ENCODE results near the gene MICU1.

The MICU1 gene

GRCh38 chr10:72502581-72502980 is 123.3 kb downstream of the MICU1 start:
- Histone ChIP-seq H3K9me3 (ENCODE audit: severe bottlenecking) (peaks cover 5% of the 10 kb centered on the region), H3K27ac (ENCODE audit: poor library complexity, severe bottlenecking) (no peak overlapping the region), H3K36me3 (ENCODE audit: low read depth) (no peaks in the 10 kb centered on the region), H3K4me3 (ENCODE audit: severe bottlenecking) (no peak overlapping the region), H3K4me1 (ENCODE audit: insufficient read depth, poor library complexity, severe bottlenecking) (no peaks in the 10 kb centered on the region), H3K27me3 (ENCODE audit: insufficient read depth, poor library complexity, severe bottlenecking) (no peaks in the 10 kb centered on the region)
- DNase-seq (ENCODE audit: low spot score) (no peak), ATAC-seq (ENCODE audit: low read depth) (no peak)
- TF ChIP-seq CTCF (IDR thresholded peaks at IDR 0.05; ENCODE audit: poor library complexity, severe bottlenecking): no peak

GRCh38 chr10:72499701-72500100 is 126.2 kb downstream of the MICU1 start:
- H3K27me3 ChIP-seq (ENCODE audit: insufficient read depth, poor library complexity, severe bottlenecking): no peaks in the 10 kb centered on the region
- H3K36me3 ChIP-seq (ENCODE audit: low read depth): no peaks in the 10 kb centered on the region
- no peak overlapping the region for H3K4me3 ChIP-seq (ENCODE audit: severe bottlenecking)
- ATAC-seq (ENCODE audit: low read depth) (no peak), DNase-seq (ENCODE audit: low spot score) (no peak)
- no peak overlapping the region for H3K27ac ChIP-seq (ENCODE audit: poor library complexity, severe bottlenecking)
- H3K9me3 ChIP-seq (ENCODE audit: severe bottlenecking): peaks cover 5% of the 10 kb centered on the region
- TF ChIP-seq CTCF (IDR thresholded peaks at IDR 0.05; ENCODE audit: poor library complexity, severe bottlenecking): no peak
- H3K4me1 ChIP-seq (ENCODE audit: insufficient read depth, poor library complexity, severe bottlenecking): no peaks in the 10 kb centered on the region

- ATAC-seq (ENCODE audit: low read depth): no peak
- no peak overlapping the region for H3K4me3 ChIP-seq (ENCODE audit: severe bottlenecking)
- no peaks in the 10 kb centered on the region for H3K27me3 ChIP-seq (ENCODE audit: insufficient read depth, poor library complexity, severe bottlenecking)
- H3K36me3 ChIP-seq (ENCODE audit: low read depth): no peaks in the 10 kb centered on the region
- H3K27ac ChIP-seq (ENCODE audit: poor library complexity, severe bottlenecking): no peak overlapping the region
- no peak for DNase-seq (ENCODE audit: low spot score)
- H3K9me3 ChIP-seq (ENCODE audit: severe bottlenecking): no peaks in the 10 kb centered on the region
- no peak for TF ChIP-seq CTCF (IDR thresholded peaks at IDR 0.05; ENCODE audit: poor library complexity, severe bottlenecking)
- no peaks in the 10 kb centered on the region for H3K4me1 ChIP-seq (ENCODE audit: insufficient read depth, poor library complexity, severe bottlenecking)
Observed at GRCh38 chr10:72490951-72491350, 134.9 kb downstream of the MICU1 start.

- H3K4me1 ChIP-seq (ENCODE audit: insufficient read depth, poor library complexity, severe bottlenecking): no peaks in the 10 kb centered on the region
- H3K9me3 ChIP-seq (ENCODE audit: severe bottlenecking): no peaks in the 10 kb centered on the region
- no peak overlapping the region for H3K4me3 ChIP-seq (ENCODE audit: severe bottlenecking)
- no peak for TF ChIP-seq CTCF (IDR thresholded peaks at IDR 0.05; ENCODE audit: poor library complexity, severe bottlenecking)
- DNase-seq (ENCODE audit: low spot score) (no peak), ATAC-seq (ENCODE audit: low read depth) (no peak)
- H3K27me3 ChIP-seq (ENCODE audit: insufficient read depth, poor library complexity, severe bottlenecking): no peaks in the 10 kb centered on the region
- H3K36me3 ChIP-seq (ENCODE audit: low read depth): no peaks in the 10 kb centered on the region
- no peak overlapping the region for H3K27ac ChIP-seq (ENCODE audit: poor library complexity, severe bottlenecking)
Observed at GRCh38 chr10:72487521-72487920, 138.4 kb downstream of the MICU1 start.

GRCh38 chr10:72487116-72487515 is 138.8 kb downstream of the MICU1 start:
- TF ChIP-seq CTCF (IDR thresholded peaks at IDR 0.05; ENCODE audit: poor library complexity, severe bottlenecking): no peak

More at GRCh38 chr10:72487116-72487515, 138.8 kb downstream of the MICU1 start:
- no peaks in the 10 kb centered on the region for H3K27me3 ChIP-seq (ENCODE audit: insufficient read depth, poor library complexity, severe bottlenecking)
- H3K9me3 ChIP-seq (ENCODE audit: severe bottlenecking): no peaks in the 10 kb centered on the region
- H3K4me1 ChIP-seq (ENCODE audit: insufficient read depth, poor library complexity, severe bottlenecking): no peaks in the 10 kb centered on the region
- H3K36me3 ChIP-seq (ENCODE audit: low read depth): no peaks in the 10 kb centered on the region
- ATAC-seq (ENCODE audit: low read depth): no peak
- DNase-seq (ENCODE audit: low spot score): no peak
- no peak overlapping the region for H3K27ac ChIP-seq (ENCODE audit: poor library complexity, severe bottlenecking)
- H3K4me3 ChIP-seq (ENCODE audit: severe bottlenecking): no peak overlapping the region
